ENCODE data around the gene LPIN3.

Gene LPIN3

DNA sequence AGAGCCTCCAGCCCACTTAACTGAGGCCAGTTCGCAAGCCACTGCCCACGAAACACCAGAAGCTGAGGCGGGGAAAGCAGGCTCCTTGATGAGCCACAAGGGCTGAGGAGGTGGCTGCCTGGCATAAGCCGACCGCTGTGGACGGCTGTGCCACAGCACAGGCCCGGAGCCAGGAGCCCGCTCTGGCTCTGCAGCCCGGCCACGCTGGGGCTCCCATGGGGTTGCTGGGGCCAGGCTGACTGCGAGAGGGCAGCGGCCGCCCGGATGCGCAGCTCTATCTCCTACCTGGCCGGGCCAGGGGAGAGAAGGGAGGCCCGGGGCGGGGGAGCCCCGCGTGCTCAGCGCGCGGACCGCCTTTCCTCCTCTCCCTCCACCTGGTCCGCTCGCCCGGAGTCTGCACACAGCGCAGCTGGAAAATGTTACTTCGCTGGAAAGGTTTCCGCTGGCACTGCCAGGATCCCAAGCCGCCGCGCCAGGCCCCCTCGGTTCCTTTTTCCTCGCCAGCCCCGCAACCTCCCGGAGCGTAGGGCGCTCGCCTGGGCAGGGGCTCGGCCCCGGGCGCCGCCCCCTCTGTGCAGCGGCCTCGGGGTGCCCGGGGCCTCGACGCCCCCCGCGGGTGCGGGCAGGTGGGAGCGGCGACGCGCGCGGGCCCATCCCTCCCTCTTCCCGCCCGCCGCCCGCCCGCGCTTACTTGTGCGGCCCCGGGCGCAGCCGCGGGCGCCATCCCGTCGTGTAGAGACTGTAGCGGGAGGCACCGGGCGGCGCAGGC lies 25.3 kb downstream of the LPIN3 start:
- no peak for DNase-seq (ENCODE audit: extremely low read depth, low read depth)
- H3K4me3 ChIP-seq (replicated peaks; ENCODE audit: low read depth, low read length): peak overlapping the region; percentile 38

DNA sequence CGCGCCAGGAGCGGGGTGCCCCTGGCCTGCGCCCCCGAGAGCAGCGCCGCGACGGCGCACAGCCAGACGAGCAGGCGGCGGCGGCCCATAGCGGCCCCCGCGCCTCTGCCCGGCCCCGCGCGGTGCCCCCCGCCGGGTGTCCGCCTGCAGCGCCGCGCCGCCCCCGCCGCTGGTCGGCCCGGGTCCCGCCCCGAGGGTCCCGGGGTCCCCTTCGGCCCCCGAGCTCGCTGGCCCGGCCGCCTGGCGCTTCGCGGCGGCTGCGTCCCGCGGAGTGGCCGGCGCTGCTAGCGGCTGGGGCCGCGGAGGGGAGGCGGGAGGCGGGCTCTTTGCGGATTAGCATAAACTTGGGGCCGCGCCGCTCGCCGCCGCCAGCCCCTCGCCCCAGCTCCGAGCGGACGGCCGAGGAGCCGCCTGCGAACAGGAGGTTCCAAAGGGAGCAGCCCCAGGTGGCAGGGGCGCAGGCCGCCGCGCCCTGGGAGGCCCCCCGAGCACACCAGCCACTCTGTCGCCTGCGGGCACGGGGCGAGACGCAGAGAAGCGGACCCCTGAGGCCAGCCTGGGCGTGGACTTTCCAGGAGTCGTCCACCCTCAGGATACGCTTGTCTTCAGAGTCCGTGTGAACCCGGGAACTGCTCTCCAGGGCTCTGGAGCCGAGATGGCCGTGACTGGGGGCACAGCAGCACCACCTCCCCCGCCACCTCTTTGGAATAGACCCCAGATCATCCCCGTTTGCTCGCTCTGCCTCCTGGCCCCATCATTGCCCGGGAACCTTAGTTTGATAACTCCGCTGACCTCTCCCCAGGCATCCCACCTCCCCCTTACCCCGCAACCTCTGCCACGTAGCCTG lies 26.1 kb downstream of the LPIN3 start, which contains the start of gene EMILIN3:
EMILIN3 (minus strand) TSS at position 273 of the 847 bp plus-strand sequence; CDS start at position 89, 184 bp downstream.
- H3K4me3 ChIP-seq (replicated peaks; ENCODE audit: low read depth, low read length): peak within 1 kb of the TSS; percentile 38
- DNase-seq (ENCODE audit: extremely low read depth, low read depth): no peak
- TF ChIP-seq, protein P1, sequence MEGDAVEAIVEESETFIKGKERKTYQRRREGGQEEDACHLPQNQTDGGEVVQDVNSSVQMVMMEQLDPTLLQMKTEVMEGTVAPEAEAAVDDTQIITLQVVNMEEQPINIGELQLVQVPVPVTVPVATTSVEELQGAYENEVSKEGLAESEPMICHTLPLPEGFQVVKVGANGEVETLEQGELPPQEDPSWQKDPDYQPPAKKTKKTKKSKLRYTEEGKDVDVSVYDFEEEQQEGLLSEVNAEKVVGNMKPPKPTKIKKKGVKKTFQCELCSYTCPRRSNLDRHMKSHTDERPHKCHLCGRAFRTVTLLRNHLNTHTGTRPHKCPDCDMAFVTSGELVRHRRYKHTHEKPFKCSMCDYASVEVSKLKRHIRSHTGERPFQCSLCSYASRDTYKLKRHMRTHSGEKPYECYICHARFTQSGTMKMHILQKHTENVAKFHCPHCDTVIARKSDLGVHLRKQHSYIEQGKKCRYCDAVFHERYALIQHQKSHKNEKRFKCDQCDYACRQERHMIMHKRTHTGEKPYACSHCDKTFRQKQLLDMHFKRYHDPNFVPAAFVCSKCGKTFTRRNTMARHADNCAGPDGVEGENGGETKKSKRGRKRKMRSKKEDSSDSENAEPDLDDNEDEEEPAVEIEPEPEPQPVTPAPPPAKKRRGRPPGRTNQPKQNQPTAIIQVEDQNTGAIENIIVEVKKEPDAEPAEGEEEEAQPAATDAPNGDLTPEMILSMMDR (IDR thresholded peaks at IDR 0.05; ENCODE audit: low read depth, low read length, missing control alignments): no peak

More for the DNA sequence above, 25.3 kb downstream of the LPIN3 start:
- TF ChIP-seq, protein P1 (IDR thresholded peaks at IDR 0.05; ENCODE audit: low read depth, low read length, missing control alignments): no peak

DNA sequence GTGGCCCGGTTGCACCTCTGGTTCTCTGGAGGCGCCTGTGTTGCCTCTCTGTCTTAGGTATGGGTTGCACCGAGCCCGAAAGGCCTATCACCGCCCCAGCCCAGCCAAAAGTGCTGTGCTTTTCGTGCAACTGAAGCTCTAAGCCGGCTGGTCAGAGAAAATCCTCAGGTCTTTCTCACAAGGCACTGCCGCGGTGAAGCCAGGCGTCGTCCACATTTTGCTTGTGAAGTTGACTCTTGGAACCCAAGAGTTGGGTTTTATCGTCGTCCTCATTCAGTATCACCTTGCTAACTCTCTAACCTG lies 26.7 kb downstream of the LPIN3 start:
- H3K4me3 ChIP-seq (replicated peaks; ENCODE audit: low read depth, low read length): no peak overlapping the region

DNA sequence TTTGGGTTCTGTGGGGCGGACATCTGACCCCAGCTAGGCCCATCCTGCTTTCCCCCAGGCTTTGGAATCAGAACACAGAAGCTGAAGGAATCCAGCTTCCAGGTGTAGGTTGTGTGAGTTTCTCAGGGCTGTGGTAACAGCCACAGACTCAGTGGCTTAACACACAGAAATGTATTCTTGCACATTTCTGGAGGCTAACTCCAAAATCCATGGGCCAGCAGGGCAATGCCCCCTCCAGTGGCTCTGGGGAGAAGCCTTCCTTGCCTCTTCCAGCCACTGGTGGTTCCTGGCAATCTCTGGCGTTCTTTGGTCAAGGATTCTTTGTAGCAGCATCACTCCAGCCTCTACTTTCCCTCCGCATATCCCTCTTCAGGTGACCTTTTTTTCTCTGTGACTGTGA lies 27.3 kb downstream of the LPIN3 start:
- no peak overlapping the region for H3K4me3 ChIP-seq (replicated peaks; ENCODE audit: low read depth, low read length)
- no peak for DNase-seq (ENCODE audit: extremely low read depth, low read depth)
- TF ChIP-seq, protein P1 (IDR thresholded peaks at IDR 0.05; ENCODE audit: low read depth, low read length, missing control alignments): no peak

More for the DNA sequence above, 26.7 kb downstream of the LPIN3 start:
- TF ChIP-seq, protein P1 (IDR thresholded peaks at IDR 0.05; ENCODE audit: low read depth, low read length, missing control alignments): no peak
- DNase-seq (ENCODE audit: extremely low read depth, low read depth): no peak

DNA sequence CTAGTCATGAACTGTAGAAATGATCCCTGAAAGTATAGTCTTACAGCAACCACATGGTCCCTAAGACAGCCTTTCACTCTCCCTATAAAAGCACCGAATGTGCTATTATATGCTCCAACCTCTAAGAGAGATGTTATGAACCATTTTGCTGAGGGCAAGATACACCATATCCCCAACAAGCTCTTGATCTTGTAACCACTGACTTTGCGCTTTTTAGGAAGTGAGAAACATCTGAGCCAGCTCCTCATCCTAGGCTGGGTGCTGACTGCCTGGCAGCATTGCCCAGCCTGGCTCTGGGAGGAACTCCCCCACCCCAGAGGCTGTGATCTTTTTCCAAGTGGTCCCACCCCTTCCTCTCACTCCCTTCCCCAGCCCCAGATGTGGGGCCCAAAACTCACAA lies 29.1 kb downstream of the LPIN3 start:
- no peak for DNase-seq (ENCODE audit: extremely low read depth, low read depth)
- TF ChIP-seq, protein P1 (IDR thresholded peaks at IDR 0.05; ENCODE audit: low read depth, low read length, missing control alignments): no peak
- no peak overlapping the region for H3K4me3 ChIP-seq (replicated peaks; ENCODE audit: low read depth, low read length)

DNA sequence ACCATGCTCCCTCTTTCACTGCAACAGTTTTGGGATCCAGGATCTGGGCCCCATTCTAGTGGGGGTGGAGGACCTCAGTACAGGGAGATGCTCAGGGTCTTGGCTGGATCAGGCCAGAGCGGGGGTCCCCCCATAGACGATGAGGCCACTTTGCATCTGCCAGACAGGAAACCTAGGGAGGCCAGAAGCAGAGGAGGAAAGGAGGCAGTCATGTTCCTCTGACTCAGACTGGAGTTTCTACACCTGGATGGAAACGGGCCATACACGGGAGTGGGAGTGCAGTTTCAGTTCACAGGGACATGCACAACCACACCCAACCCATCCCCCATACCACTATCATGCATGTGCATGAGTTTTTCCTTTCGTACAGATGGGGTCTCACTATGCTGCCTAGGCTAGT lies 29.6 kb downstream of the LPIN3 start:
- TF ChIP-seq, protein P1 (IDR thresholded peaks at IDR 0.05; ENCODE audit: low read depth, low read length, missing control alignments): no peak
- H3K4me3 ChIP-seq (replicated peaks; ENCODE audit: low read depth, low read length): no peak overlapping the region
- DNase-seq (ENCODE audit: extremely low read depth, low read depth): no peak

All from HFF-Myc (cell line).